Ecto neural progenitor cell (in vitro differentiated cells): ENCODE results near the gene UBE3B.
"Not testable (repeated sequence)": the region's sequence is repeated elsewhere in the genome, so short reads cannot be mapped to it uniquely, and the experiment has no call there.

Experiments used
- DNase-seq: peaks from one replicate; pipeline ENCODE4 v3.0.0-alpha.2; 2018; ENCODE audit warnings: low spot score

UBE3B gene, protein sequence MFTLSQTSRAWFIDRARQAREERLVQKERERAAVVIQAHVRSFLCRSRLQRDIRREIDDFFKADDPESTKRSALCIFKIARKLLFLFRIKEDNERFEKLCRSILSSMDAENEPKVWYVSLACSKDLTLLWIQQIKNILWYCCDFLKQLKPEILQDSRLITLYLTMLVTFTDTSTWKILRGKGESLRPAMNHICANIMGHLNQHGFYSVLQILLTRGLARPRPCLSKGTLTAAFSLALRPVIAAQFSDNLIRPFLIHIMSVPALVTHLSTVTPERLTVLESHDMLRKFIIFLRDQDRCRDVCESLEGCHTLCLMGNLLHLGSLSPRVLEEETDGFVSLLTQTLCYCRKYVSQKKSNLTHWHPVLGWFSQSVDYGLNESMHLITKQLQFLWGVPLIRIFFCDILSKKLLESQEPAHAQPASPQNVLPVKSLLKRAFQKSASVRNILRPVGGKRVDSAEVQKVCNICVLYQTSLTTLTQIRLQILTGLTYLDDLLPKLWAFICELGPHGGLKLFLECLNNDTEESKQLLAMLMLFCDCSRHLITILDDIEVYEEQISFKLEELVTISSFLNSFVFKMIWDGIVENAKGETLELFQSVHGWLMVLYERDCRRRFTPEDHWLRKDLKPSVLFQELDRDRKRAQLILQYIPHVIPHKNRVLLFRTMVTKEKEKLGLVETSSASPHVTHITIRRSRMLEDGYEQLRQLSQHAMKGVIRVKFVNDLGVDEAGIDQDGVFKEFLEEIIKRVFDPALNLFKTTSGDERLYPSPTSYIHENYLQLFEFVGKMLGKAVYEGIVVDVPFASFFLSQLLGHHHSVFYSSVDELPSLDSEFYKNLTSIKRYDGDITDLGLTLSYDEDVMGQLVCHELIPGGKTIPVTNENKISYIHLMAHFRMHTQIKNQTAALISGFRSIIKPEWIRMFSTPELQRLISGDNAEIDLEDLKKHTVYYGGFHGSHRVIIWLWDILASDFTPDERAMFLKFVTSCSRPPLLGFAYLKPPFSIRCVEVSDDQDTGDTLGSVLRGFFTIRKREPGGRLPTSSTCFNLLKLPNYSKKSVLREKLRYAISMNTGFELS

GRCh38 chr12:109477185-109477962, at the start of gene UBE3B, which contains the start of gene KCTD10:
UBE3B (plus strand) TSS chr12:109477634; CDS start chr12:109483552, 5,918 bp downstream.
KCTD10 (minus strand) TSS chr12:109477300; CDS start chr12:109477262, 38 bp downstream.
- peak; percentile 97 for DNase-seq

GRCh38 chr12:109428037-109428629, 49.3 kb upstream of the UBE3B start:
- DNase-seq = no peak

- not testable (repeated sequence) for DNase-seq
Observed at GRCh38 chr12:109428804-109429203, 48.6 kb upstream of the UBE3B start.

GRCh38 chr12:109430244-109430643, 47.2 kb upstream of the UBE3B start:
- no peak for DNase-seq

GRCh38 chr12:109432431-109432830, 45.0 kb upstream of the UBE3B start:
- no peak for DNase-seq

GRCh38 chr12:109432842-109433304, 44.6 kb upstream of the UBE3B start:
- DNase-seq = peak; percentile 89

DNA sequence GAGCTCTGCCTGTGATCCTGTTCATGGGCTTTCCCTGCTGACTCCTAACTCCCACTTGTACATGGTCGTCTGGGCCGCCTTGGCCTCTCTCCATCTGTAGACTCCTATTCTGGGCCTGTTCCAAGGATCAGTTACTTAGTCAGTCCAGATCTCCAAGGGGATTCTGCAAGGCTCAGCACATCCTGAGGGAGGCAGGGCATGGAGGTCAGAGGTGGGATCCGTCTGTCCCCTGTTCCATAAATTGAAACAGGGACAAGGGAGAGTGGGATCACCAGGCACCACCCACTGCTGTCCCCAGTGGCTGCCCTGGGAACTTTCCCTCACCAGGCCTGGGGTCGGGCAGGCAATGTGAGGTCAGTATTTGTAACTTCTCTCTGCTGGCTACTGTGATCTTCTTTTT, 43.8 kb upstream of the UBE3B start:
- peak; percentile 64 for DNase-seq

GRCh38 chr12:109434582-109434981, 42.9 kb upstream of the UBE3B start:
- DNase-seq = no peak

DNA sequence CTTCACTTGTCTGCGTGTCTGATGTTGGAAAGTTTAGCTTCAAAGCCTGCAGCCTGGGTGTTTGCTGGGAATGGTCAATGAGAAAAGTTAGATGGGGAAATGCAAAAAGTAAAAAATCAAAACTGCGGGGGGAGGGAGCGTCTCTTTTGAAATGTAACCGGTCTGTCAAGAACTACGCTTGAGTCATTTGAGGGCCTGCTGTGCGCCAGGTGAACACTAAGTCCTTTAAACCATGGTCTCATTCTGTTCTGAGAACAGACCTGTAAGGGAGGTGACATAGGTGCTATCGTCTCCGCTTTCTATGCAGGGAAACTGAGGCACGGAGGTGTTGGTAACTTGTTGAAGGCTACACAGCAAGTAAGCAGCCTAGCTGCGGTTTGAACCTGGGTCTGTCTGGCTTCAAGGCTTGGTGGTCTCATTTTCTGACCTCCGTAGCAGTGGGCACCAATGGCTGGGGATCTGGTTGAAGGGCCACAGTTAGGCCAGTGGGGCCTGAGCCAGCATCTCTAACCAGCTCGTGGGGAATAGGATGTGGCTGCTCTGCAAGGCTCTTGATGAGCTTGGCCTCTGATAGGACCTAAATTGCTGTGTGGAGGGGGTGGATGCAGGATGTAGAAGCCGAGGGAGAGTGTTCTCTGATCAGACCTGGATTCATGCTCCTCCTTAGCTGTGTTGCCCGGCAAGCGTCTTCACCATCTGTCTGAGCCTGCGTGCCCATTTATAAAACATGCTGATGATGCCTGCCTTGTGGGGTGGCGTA, 41.8 kb upstream of the UBE3B start:
- DNase-seq = no peak

DNA sequence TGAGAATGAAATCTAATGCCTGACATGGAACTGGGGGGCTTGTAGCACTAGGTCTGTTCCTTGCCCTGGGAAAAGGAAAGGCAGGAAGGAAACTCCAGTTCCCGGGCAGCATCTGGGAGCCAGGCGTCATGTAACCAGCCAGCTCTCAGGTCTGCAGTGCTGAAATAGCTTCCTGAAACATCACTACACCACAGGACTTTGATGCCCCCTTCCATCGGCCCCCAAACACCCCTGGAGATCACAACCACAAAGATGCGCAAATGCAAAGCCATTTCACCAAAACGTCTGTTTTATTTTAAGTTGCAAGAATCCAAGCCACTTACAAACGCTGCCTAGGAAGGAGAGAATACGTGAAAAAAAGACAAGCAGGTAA, 41.3 kb upstream of the UBE3B start:
- no peak for DNase-seq

DNA sequence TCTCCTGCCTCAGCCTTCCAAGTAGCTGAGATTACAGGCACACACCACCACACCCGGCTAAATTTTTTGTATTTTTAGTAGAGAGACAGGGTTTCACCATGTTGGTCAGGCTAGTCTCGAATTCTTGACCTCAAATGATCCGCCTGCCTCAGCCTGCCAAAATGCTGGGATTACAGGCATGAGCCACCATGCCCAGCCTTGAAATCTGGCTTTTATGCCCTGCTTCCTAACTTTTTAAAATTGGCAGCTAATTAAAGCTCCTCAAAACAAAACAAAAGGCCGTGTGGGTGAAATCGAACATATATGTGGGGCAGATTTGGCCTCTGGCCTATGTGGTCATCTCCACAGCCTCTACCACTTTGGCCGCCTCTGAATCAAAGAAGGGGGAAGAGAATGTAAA, 38.3 kb upstream of the UBE3B start:
- DNase-seq = no peak

- DNase-seq = not testable (repeated sequence)
Observed at GRCh38 chr12:109439951-109440350, 37.5 kb upstream of the UBE3B start.

DNA sequence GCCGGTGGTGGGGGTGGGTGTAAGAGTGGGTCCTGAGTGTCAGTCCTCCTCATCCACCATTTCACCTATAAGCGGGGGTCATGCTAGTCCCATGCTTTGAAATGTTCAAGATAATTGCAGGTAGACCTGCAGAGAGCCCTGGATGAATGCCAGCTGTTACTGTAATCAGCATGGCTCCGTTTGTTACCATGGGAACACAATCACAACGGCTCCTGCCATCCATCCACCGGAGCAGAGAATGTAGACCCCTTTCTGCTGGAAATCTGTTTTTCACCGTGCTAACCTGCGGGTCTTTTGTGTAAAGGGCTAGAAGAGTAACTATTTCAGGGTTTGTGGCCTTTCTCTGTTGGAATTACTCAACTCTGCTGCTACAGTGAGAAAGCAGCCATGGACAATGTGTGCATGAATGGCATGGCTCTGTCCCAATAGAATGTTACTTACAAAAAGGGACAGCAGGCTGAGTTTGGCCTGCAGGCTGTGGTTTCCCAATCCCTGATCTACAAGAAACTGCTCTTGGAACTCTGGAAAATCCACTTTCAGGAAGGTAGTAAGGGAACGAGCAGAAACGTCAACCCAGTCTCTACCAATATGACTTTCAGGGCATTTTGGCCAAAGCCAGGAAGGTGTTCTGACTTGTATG, 36.5 kb upstream of the UBE3B start:
- no peak for DNase-seq

- DNase-seq = no peak
Observed at GRCh38 chr12:109443794-109444193, 33.6 kb upstream of the UBE3B start.

DNA sequence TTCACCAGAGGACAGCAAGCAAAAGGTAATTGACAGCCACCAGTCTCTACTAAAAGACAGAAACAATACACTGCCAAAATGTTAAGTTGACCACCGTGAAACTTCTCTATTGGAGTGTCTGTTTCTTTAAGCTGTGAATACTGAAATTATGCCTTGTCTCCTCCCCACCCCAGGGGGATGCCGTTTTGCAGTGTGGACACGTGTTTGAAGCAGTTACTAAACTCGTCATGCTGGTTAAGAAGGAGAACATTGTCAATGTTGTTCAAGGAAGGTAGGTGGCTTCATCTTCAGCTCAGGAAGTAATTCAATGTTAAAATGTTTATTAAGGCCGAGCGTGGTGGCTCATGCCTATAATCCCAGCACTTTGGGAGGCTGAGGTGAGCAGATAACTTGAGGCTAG, 33.2 kb upstream of the UBE3B start:
- DNase-seq = no peak

- DNase-seq = no peak
Observed at GRCh38 chr12:109445191-109445609, 32.2 kb upstream of the UBE3B start.

DNA sequence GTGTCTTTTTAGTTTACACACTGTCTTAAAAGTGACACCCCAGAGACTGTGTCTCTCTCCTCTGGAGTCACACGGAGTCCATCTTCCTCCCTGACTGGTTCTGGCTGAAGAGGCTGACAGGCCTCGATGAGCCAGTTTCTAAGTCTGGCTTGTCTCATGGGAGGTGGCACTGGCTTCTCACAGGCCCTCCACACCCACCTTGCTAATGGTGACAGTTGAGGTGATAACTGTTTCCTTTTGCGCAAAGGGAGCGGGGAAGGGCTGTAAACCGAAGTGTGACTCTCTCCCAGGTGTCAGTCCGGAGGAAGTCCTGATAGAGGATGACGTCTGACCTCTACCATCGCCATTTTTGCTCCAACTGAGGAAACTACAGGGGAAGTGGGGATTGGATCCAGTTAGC, 30.6 kb upstream of the UBE3B start:
- DNase-seq = no peak

DNA sequence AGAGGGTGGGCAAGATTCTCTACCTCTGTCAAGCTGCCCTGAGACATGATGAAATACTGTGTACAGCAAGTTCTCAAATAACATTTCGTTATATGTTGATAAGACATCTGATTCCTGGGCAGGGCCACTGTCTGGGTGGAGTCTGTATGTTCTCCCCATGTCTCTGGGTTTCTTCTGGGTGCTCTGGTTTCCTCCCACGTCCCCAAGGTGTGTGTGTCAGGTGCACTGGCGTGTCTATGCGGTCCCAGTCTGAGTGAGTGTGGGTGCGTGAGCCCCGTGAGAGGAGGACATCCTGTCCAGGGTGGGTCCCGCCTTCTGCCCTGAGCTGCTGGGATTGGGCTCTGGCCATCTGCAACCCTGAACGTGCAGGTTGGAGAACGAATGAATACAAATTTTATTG, 30.0 kb upstream of the UBE3B start:
- no peak for DNase-seq

GRCh38 chr12:109448272-109448671, 29.2 kb upstream of the UBE3B start:
- DNase-seq = no peak
